KMS-11 (cell line): ENCODE results near the gene DNMT3L.

Experiments used
- H2AFZ ChIP-seq: fragments of 200-600 bp; sonication (generic); 2 replicates; pipeline ENCODE4 v1.6.1; 2016; ENCODE audit warnings: antibody characterized with exemption, mixed run types, low read depth
- H3K27ac ChIP-seq: fragments of 200-600 bp; sonication (generic); 2 replicates; pipeline ENCODE4 v1.6.1; 2016; ENCODE audit warnings: mild to moderate bottlenecking, mixed run types
- H3K27me3 ChIP-seq: fragments of 200-600 bp; sonication (generic); 2 replicates; pipeline ENCODE4 v1.6.1; 2017; ENCODE audit warnings: mild to moderate bottlenecking, low read depth, mixed run types, moderate library complexity; ENCODE audit not compliant: insufficient read depth
- H3K36me3 ChIP-seq: fragments of 200-600 bp; sonication (generic); 2 replicates; pipeline ENCODE4 v1.6.1; 2017; ENCODE audit warnings: mild to moderate bottlenecking, mixed run types; ENCODE audit not compliant: insufficient read depth
- H3K4me1 ChIP-seq: fragments of 200-600 bp; sonication (generic); 2 replicates; pipeline ENCODE4 v1.6.1; 2016; ENCODE audit warnings: mild to moderate bottlenecking, low read depth, mixed run types; ENCODE audit not compliant: poor library complexity, severe bottlenecking
- H3K4me2 ChIP-seq: fragments of 200-600 bp; sonication (generic); 2 replicates; pipeline ENCODE4 v1.7.0; 2016; ENCODE audit warnings: mild to moderate bottlenecking, mixed run types
- H3K4me3 ChIP-seq: fragments of 200-600 bp; sonication (generic); IDR thresholded peaks from 2 replicates; pipeline ENCODE4 v1.6.1; 2017; ENCODE audit warnings: low read depth, low read length, mixed read lengths; ENCODE audit not compliant: insufficient read depth
- H3K79me2 ChIP-seq: fragments of 200-600 bp; sonication (generic); 2 replicates; pipeline ENCODE4 v1.6.1; 2016; ENCODE audit warnings: low read depth, mixed run types; ENCODE audit not compliant: insufficient read depth
- H3K9ac ChIP-seq: fragments of 200-600 bp; sonication (generic); 2 replicates; pipeline ENCODE4 v1.6.1; 2016; ENCODE audit warnings: mild to moderate bottlenecking, mixed run types
- H4K20me1 ChIP-seq: fragments of 200-600 bp; sonication (generic); 2 replicates; pipeline ENCODE4 v1.6.1; 2016; ENCODE audit warnings: mild to moderate bottlenecking, mixed run types; ENCODE audit not compliant: insufficient read depth
- CTCF ChIP-seq: fragments of 200-600 bp; sonication (generic); conservative IDR thresholded peaks from 2 replicates; pipeline ENCODE4 v1.6.1; 2017; ENCODE audit warnings: low read depth, mild to moderate bottlenecking, antibody characterized with exemption, low read length, moderate library complexity, mixed read lengths

Gene DNMT3L

GRCh38 chr21:44262338-44263056, 800 bp upstream of the DNMT3L start:
- no peaks in the 10 kb centered on the region for H3K36me3 ChIP-seq
- no peaks in the 10 kb centered on the region for H4K20me1 ChIP-seq
- H3K9ac ChIP-seq = no peak overlapping the region
- no peak overlapping the region for H3K4me3 ChIP-seq
- H3K79me2 ChIP-seq = no peaks in the 10 kb centered on the region
- no peak overlapping the region for H2AFZ ChIP-seq
- no peak for TF ChIP-seq CTCF
- no peak overlapping the region for H3K4me2 ChIP-seq
- no peak overlapping the region for H3K27ac ChIP-seq
- no peaks in the 10 kb centered on the region for H3K4me1 ChIP-seq
- H3K27me3 ChIP-seq = peaks cover 52% of the 10 kb centered on the region

GRCh38 chr21:44260791-44261631, 686 bp downstream of the DNMT3L start:
- Histone ChIP-seq H4K20me1 (no peaks in the 10 kb centered on the region), H3K27me3 (peaks cover 64% of the 10 kb centered on the region), H3K27ac (no peak overlapping the region), H3K4me2 (no peak overlapping the region), H3K79me2 (no peaks in the 10 kb centered on the region), H3K9ac (no peak overlapping the region), H3K4me3 (no peak overlapping the region), H2AFZ (no peak overlapping the region), H3K4me1 (no peaks in the 10 kb centered on the region), H3K36me3 (no peaks in the 10 kb centered on the region)
- TF ChIP-seq CTCF = no peak

DNA sequence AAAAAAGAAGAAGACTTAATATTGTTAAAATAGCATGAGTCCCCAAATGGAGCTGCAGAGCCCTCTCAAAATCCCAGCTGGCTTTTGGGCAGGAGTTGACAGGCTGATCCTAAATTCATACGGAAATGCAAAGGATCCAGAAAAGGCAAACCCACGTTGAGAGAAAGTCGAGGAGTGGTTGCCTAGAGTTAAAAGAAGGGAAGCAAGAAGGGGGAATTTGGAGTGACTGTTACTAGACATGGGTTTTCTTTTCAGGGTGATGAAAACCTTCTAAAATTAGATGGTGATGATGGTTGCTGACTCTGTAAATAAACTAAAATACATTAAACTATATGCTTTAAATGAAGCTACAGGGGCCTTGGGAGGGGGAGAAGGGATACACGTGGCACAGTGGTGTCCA, 1.6 kb downstream of the DNMT3L start:
- peaks cover 73% of the 10 kb centered on the region for H3K27me3 ChIP-seq

More for the DNA sequence above, 1.6 kb downstream of the DNMT3L start:
- Histone ChIP-seq H3K79me2 (no peaks in the 10 kb centered on the region), H4K20me1 (no peaks in the 10 kb centered on the region), H3K27ac (no peak overlapping the region), H3K4me1 (no peaks in the 10 kb centered on the region), H3K4me3 (no peak overlapping the region), H3K36me3 (no peaks in the 10 kb centered on the region), H3K9ac (no peak overlapping the region), H2AFZ (no peak overlapping the region), H3K4me2 (no peak overlapping the region)
- TF ChIP-seq CTCF = no peak
